Activated CD4-positive, CD25-positive, alpha-beta regulatory T cell treated with anti-CD3 and anti-CD28 coated beads, Interleukin-2, amount 50 U/mL, for 72 hours (primary cell): ENCODE results near the gene PRDM13.
"Not testable (repeated sequence)": the region's sequence is repeated elsewhere in the genome, so short reads cannot be mapped to it uniquely, and the experiment has no call there.

Experiments
- DNase-seq: peaks from one replicate; pipeline ENCODE4 v3.0.0; 2021

Gene PRDM13

DNA sequence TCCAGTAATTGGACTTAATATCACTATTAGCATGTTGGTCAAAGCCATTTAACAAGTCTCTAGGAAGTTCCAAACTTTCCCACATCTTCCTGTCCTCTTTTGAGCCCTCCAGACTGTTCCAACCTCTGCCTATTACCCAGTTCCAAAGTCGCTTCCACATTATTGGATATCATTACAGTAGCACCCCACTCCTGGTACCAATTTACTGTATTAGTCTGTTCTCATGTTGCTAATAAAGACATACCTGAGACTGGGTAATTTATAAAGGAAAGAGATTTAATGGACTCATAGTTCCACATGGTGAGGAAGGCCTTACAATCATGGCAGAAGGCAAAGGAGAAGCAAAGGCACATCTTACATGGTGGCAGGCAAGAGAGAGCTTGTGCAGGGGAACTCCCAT, 31.7 kb downstream of the PRDM13 start:
- not testable (repeated sequence) for DNase-seq

DNA sequence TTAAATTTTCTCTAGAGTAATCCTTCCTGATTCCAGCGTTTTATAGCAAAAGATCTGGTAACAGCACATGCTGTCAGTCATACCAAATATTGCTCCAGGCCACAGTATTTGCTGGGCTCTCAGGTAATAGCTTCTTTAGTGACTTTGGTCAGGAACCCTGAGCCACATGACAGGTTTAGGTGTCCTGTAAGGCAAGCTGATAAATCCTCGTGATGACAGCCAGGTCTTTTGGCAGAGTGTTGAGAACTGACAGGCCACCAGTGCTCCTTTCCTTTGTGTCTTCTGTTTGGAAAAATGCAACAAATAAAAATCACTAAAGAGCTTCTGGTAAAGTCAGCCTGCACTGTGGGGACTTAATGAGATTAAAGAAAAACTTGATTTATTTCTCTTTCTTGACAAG, 34.6 kb downstream of the PRDM13 start:
- DNase-seq: no peak

DNA sequence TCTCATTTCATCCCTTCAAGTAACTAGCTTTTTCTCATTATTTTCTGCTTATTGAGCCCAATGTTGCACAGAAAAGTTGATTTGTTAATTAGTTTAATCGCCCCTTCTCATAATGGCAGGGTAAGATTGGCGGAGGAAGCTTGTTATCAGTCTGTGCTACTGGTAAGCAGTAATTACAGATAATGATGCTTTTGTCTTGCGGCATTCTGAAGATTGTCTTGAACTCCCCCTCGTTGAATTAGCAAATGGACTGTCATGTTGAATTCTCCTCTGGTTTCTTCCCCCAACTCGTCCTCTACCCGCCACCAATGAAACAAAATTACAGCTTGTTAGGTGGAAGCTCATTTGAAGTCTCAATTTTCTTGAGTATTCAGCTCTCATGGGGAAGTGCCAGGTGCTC, 39.4 kb downstream of the PRDM13 start:
- DNase-seq: no peak

DNA sequence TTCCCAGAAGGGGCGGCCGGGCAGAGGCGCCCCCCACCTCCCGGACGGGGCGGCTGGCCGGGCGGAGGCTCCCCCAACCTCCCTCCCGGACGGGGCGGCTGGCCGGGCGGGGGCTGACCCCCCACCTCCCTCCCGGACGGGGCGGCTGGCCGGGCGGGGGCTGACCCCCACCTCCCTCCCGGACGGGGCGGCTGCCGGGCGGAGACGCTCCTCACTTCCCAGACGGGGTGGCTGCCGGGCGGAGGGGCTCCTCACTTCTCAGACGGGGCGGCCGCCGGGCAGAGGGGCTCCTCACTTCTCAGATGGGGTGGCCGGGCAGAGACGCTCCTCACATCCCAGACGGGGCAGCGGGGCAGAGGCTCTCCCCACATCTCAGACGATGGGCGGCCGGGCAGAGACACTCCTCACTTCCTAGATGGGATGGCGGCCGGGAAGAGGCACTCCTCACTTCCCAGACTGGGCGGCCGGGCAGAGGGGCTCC, 43.5 kb downstream of the PRDM13 start:
- not testable (repeated sequence) for DNase-seq

DNA sequence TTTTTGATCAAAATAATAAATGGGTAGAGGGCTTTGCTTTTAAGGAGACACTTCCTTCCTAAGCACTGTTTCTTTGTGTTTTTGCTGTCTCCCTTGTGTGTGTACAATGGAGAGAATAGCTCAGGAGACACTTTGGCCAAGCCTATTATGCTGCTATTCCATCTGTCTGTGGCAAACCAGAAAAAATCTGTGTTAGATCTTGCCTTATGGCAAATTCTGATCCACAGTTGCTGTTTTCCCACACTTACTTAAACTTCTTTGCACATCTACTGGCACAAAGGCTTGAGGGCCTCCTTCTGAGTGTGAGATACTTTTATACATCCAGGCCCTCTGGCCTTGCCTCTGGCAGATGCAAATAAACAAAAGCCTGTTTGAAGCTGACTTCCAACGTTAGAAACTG, 53.6 kb downstream of the PRDM13 start:
- no peak for DNase-seq

DNA sequence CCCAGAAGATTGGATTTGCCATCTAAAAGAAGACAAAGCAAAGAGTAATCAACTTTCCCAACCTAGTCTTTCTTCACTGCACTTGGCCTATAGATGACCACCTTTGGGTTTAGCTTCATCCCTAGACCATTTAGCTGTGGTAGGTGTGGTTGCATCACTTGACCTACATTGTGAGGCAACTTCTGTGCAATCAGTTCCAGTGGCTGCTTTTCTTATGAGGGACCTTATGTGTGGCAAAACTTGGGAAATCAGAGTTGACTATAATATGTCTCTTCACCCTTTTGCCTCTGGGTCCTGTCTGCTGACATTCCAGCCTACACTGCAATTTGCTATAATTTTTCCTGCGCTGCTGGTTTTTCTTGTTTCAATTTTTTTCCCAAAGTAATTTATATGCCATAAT, 55.2 kb downstream of the PRDM13 start:
- no peak for DNase-seq

DNA sequence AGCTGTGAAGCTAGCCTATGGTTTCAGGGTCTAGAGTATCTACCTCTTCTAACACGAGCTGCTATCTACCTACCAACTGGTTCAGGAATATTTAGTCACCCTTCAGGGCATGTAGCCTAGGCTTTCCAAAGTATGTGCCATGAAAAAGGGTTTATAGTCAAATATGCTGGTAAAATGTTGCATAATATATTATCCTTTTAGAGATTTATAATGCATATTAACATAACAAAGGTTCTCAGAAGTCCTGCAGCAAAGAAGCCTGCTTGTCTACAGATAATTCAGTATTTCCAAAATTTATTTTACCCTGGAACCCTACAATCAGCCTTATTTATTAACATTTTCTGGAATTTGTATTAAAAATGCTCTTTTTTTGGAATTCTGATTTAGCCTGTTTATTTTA, 56.0 kb downstream of the PRDM13 start:
- DNase-seq: no peak
